Left ventricle myocardium inferior (tissue), 1 donor: Measurements from ENCODE around the gene PHLDB3. TPM values are rescaled to one million over a fixed set of nuclear protein-coding genes. Genes with fewer than 3 reads are reported as not detected.
"Not testable (repeated sequence)": the region's sequence is repeated elsewhere in the genome, so short reads cannot be mapped to it uniquely, and the experiment has no call there.

Experiments used
- DNase-seq: peaks from one replicate; pipeline ENCODE4 v3.0.0-alpha.2; 2020
- H3K27ac ChIP-seq: fragments of 200-600 bp; replicated peaks from 2 replicates; pipeline ENCODE4 v1.8.0; 2021
- H3K27me3 ChIP-seq: fragments of 200-600 bp; 2 replicates; pipeline ENCODE4 v1.8.0; 2021; ENCODE audit warnings: low read depth
- H3K36me3 ChIP-seq: fragments of 200-600 bp; 2 replicates; pipeline ENCODE4 v1.8.0; 2021
- H3K4me1 ChIP-seq: fragments of 200-600 bp; 2 replicates; pipeline ENCODE4 v1.8.0; 2021
- H3K4me3 ChIP-seq: fragments of 200-600 bp; 2 replicates; pipeline ENCODE4 v1.8.0; 2021; ENCODE audit warnings: mild to moderate bottlenecking, moderate library complexity
- H3K9me3 ChIP-seq: fragments of 200-600 bp; replicated peaks from 2 replicates; pipeline ENCODE4 v1.8.0; 2021
- CTCF ChIP-seq: fragments of 200-600 bp; IDR thresholded peaks from 2 replicates; pipeline ENCODE4 v1.8.0; 2021; ENCODE audit warnings: antibody characterized with exemption, mild to moderate bottlenecking, borderline replicate concordance
- intact Hi-C: fragments of 100-400 bp; cut with micrococcal nuclease; formaldehyde crosslinking; loops from one replicate; pipeline ENCODE4 v1.11.0; 2022
- total RNA-seq: library from RNA; stranded (reverse); fragmentation: NEBNext Ultra II Directional; extraction: Animal tissue kit (Norgen Biotek cat#: 25700); gene quantifications from one replicate; pipeline ENCODE4 v1.2.1, GENCODE V29; 2021
- donor health status: DM: no; HTN: yes; CAD: no; lungs with severe emphysema.

Gene PHLDB3
- total RNA-seq, 1 donor from 2014 or later, result 4.5 TPM

GRCh38 chr19:43447655-43448054 lies 56.9 kb downstream of the PHLDB3 start:
- Histone ChIP-seq H3K27ac (no peak overlapping the region), H3K4me3 (no peak overlapping the region), H3K9me3 (peaks cover 2% of the 10 kb centered on the region), H3K36me3 (no peaks in the 10 kb centered on the region), H3K27me3 (peaks cover 1% of the 10 kb centered on the region), H3K4me1 (peaks cover 3% of the 10 kb centered on the region)
- TF ChIP-seq CTCF, result no peak
- intact Hi-C loops, result loop anchor here (2.0 kb wide), 1 partner anchor 71 kb away; no protein-coding TSS in a partner anchor
- DNase-seq, result no peak

GRCh38 chr19:43446746-43447489 lies 57.6 kb downstream of the PHLDB3 start:
- H3K4me1 ChIP-seq, result peaks cover 3% of the 10 kb centered on the region
- H3K27me3 ChIP-seq, result no peaks in the 10 kb centered on the region
- H3K4me3 ChIP-seq, result no peak overlapping the region
- no peak overlapping the region for H3K27ac ChIP-seq
- peak; percentile 98 for TF ChIP-seq CTCF
- H3K36me3 ChIP-seq, result no peaks in the 10 kb centered on the region
- DNase-seq, result peak; percentile 75
- intact Hi-C loops, result loop anchor here (2.0 kb wide), 1 partner anchor 72 kb away; no protein-coding TSS in a partner anchor
- no peaks in the 10 kb centered on the region for H3K9me3 ChIP-seq

GRCh38 chr19:43445426-43445825 lies 59.1 kb downstream of the PHLDB3 start:
- intact Hi-C loops, result no loop called here
- no peaks in the 10 kb centered on the region for H3K9me3 ChIP-seq

GRCh38 chr19:43444531-43445287 lies 59.8 kb downstream of the PHLDB3 start:
- intact Hi-C loops, result no loop called here
- Histone ChIP-seq H3K9me3 (no peaks in the 10 kb centered on the region), H3K27me3 (no peaks in the 10 kb centered on the region), H3K4me1 (peaks cover 3% of the 10 kb centered on the region), H3K27ac (no peak overlapping the region), H3K36me3 (no peaks in the 10 kb centered on the region), H3K4me3 (no peak overlapping the region)
- TF ChIP-seq CTCF, result no peak
- no peak for DNase-seq

More at GRCh38 chr19:43445426-43445825, 59.1 kb downstream of the PHLDB3 start:
- Histone ChIP-seq H3K4me3 (no peak overlapping the region), H3K4me1 (peaks cover 3% of the 10 kb centered on the region), H3K27ac (no peak overlapping the region), H3K27me3 (no peaks in the 10 kb centered on the region), H3K36me3 (no peaks in the 10 kb centered on the region)
- no peak for TF ChIP-seq CTCF
- DNase-seq, result no peak

GRCh38 chr19:43444091-43444490 lies 60.5 kb downstream of the PHLDB3 start:
- H3K9me3 ChIP-seq, H3K4me3 ChIP-seq, intact Hi-C loops, H3K36me3 ChIP-seq, H3K4me1 ChIP-seq, DNase-seq, H3K27me3 ChIP-seq, H3K27ac ChIP-seq: not testable (repeated sequence)

- TF ChIP-seq CTCF, result no peak
These were observed 62.8 kb downstream of the PHLDB3 start for GRCh38 chr19:43441716-43442115.

More at GRCh38 chr19:43441716-43442115, 62.8 kb downstream of the PHLDB3 start:
- intact Hi-C loops, result no loop called here
- H3K27ac ChIP-seq, result no peak overlapping the region
- H3K4me3 ChIP-seq, result no peak overlapping the region
- no peaks in the 10 kb centered on the region for H3K9me3 ChIP-seq
- DNase-seq, result no peak
- H3K27me3 ChIP-seq, result peaks cover 8% of the 10 kb centered on the region
- no peaks in the 10 kb centered on the region for H3K36me3 ChIP-seq
- H3K4me1 ChIP-seq, result peaks cover 13% of the 10 kb centered on the region
